HCT116 (cell line): ENCODE data around the gene RBM28.

Source experiments
- ATF3 ChIP-seq: IDR thresholded peaks from 2 replicates; pipeline ENCODE4 v1.6.1; 2012
- EZH2phosphoT487 ChIP-seq: fragments of 200-600 bp; IDR thresholded peaks from 2 replicates; pipeline ENCODE4 v1.6.1; 2018; ENCODE audit warnings: antibody characterized with exemption, borderline replicate concordance
- MAX ChIP-seq: IDR thresholded peaks from 2 replicates; pipeline ENCODE4 v1.6.1; 2012
- POLR2A ChIP-seq: IDR thresholded peaks from 2 replicates; pipeline ENCODE4 v1.7.0; 2011; ENCODE audit warnings: borderline replicate concordance; ENCODE audit not compliant: insufficient read depth, insufficient read length; ENCODE audit errors: extremely low read depth
- SRF ChIP-seq: IDR thresholded peaks from 2 replicates; pipeline ENCODE4 v1.6.1; 2012; ENCODE audit warnings: low read depth
- TF ChIP-seq, protein P1 (sequence below), 3 experiments: fragments of 200-600 bp in 1 of 3; sonication (generic) in 1 of 3; IDR thresholded peaks in 2 of 3; conservative IDR thresholded peaks in 1 of 3; 2 replicates each; pipeline ENCODE4 v1.5.1; 2012 to 2017; ENCODE audit warnings: low read depth in 2 of 3, low read length in 2 of 3, antibody characterized with exemption in 1 of 3, borderline replicate concordance in 1 of 3, control low read depth in 1 of 3, mild to moderate bottlenecking in 1 of 3, mixed read lengths in 1 of 3, mixed run types in 1 of 3, moderate library complexity in 1 of 3; ENCODE audit not compliant: insufficient read depth in 1 of 3

DNA sequence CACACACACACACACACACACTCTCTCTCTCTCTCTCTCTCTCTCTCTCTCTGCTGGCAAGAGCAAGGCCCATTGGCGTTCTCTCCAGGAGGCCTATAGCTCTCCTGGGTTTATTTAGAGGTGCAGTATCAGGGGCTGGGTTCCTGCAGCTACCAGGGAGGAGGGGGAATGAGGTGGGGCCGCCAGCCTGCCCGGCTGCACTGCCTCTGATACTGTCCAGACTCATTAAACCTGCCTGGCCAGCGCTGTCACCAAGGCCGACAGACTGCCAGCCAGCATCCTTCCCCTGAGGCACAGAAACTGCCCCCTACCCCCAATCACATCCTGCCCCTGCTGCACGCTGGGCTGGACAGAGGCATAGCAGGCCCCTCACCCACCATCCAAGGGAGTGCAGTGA, 13.5 kb upstream of the RBM28 start:
- TF ChIP-seq, protein P1, sequence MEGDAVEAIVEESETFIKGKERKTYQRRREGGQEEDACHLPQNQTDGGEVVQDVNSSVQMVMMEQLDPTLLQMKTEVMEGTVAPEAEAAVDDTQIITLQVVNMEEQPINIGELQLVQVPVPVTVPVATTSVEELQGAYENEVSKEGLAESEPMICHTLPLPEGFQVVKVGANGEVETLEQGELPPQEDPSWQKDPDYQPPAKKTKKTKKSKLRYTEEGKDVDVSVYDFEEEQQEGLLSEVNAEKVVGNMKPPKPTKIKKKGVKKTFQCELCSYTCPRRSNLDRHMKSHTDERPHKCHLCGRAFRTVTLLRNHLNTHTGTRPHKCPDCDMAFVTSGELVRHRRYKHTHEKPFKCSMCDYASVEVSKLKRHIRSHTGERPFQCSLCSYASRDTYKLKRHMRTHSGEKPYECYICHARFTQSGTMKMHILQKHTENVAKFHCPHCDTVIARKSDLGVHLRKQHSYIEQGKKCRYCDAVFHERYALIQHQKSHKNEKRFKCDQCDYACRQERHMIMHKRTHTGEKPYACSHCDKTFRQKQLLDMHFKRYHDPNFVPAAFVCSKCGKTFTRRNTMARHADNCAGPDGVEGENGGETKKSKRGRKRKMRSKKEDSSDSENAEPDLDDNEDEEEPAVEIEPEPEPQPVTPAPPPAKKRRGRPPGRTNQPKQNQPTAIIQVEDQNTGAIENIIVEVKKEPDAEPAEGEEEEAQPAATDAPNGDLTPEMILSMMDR (IDR thresholded peaks at IDR 0.05 in 2 of 3, conservative IDR thresholded peaks at IDR 0.05 in 1 of 3; ENCODE audit: borderline replicate concordance in 1 of 3, insufficient read depth in 1 of 3, low read depth in 2 of 3, low read length in 2 of 3) = no peak
- no peak for TF ChIP-seq EZH2phosphoT487
- TF ChIP-seq POLR2A = no peak
- no peak for TF ChIP-seq SRF
- TF ChIP-seq MAX = no peak
- no peak for TF ChIP-seq ATF3
